Panc1 (cell line): Measurements from ENCODE around the gene CHST15. TPM values are rescaled to one million over a fixed set of nuclear protein-coding genes. Genes with fewer than 3 reads are reported as not detected.

Source experiments
- ATAC-seq: fragments of 200-7000 bp; cut with Tn5 transposase; 2 replicates; pipeline ENCODE4 v1.9.1; 2020; ENCODE audit warnings: mild to moderate bottlenecking, moderate library complexity
- BruUV-seq: library from RNA; stranded (reverse); fragments of 400-500 nt; replicated peaks from 2 replicates; lab custom pipeline; 2021; lab: Mats Ljungman, UMichigan
- CTCF ChIA-PET: fragments of 300-600 bp; sonication (Branson Sonifier 250); formaldehyde crosslinking; loops from one replicate; lab custom pipeline; 2022; ENCODE audit warnings: antibody characterized with exemption; lab: Charles Lee
- POLR2A ChIA-PET: fragments of 300-600 bp; sonication (Branson Sonifier 250); formaldehyde crosslinking; loops from one replicate; lab custom pipeline; 2022; ENCODE audit warnings: antibody characterized with exemption; lab: Charles Lee
- DNase-seq: peaks from one replicate; pipeline ENCODE4 v3.0.0-alpha.2; 2010; ENCODE audit warnings: low read depth, low spot score
- H3K27ac ChIP-seq: 2 replicates; pipeline ENCODE4 v1.5.1; 2011; ENCODE audit warnings: mild to moderate bottlenecking, low read length, inconsistent platforms
- H3K27me3 ChIP-seq: fragments of 200-500 bp; sonication (Bioruptor generic); 2 replicates; pipeline ENCODE4 v1.6.0; 2014; ENCODE audit warnings: low read length, inconsistent platforms; ENCODE audit not compliant: control insufficient read depth, insufficient read depth
- H3K36me3 ChIP-seq: fragments of 200-500 bp; sonication (Bioruptor generic); 2 replicates; pipeline ENCODE4 v1.5.1; 2014; ENCODE audit warnings: inconsistent platforms, mild to moderate bottlenecking, low read length, moderate library complexity; ENCODE audit not compliant: control insufficient read depth, insufficient read depth
- H3K4me1 ChIP-seq: 2 replicates; pipeline ENCODE4 v1.5.1; 2011; ENCODE audit warnings: inconsistent platforms, mild to moderate bottlenecking, low read length, moderate library complexity; ENCODE audit not compliant: control insufficient read depth, insufficient read depth
- H3K4me3 ChIP-seq, 2 experiments: 2 replicates each; pipeline ENCODE4 v1.5.1; 2011 to 2012; ENCODE audit warnings: low read depth in 2 of 2, low read length in 2 of 2, mild to moderate bottlenecking in 2 of 2, inconsistent platforms in 1 of 2, moderate library complexity in 1 of 2
- H3K9me3 ChIP-seq: fragments of 200-500 bp; sonication (Bioruptor generic); 2 replicates; pipeline ENCODE4 v1.5.1; 2014; ENCODE audit warnings: low read depth, mild to moderate bottlenecking, inconsistent platforms, low read length, moderate library complexity; ENCODE audit not compliant: control insufficient read depth, insufficient read depth
- CTCF ChIP-seq: fragments of 450-650 bp; IDR thresholded peaks from 2 replicates; pipeline ENCODE4 v1.5.1; 2017; ENCODE audit warnings: mild to moderate bottlenecking
- POLR2AphosphoS5 ChIP-seq: IDR thresholded peaks from 2 replicates; pipeline ENCODE4 v1.6.1; 2012; ENCODE audit warnings: mild to moderate bottlenecking, low read depth, low read length, moderate library complexity
- REST ChIP-seq, 2 experiments: IDR thresholded peaks; 2 replicates each; pipeline ENCODE4 v1.6.1; 2011 to 2012; ENCODE audit warnings: low read depth in 2 of 2, control low read depth in 1 of 2, low read length in 1 of 2, mild to moderate bottlenecking in 1 of 2, moderate library complexity in 1 of 2; ENCODE audit not compliant: insufficient read depth in 1 of 2
- SIN3A ChIP-seq: IDR thresholded peaks from 2 replicates; pipeline ENCODE4 v1.6.1; 2012; ENCODE audit warnings: low read depth, mild to moderate bottlenecking, low read length, moderate library complexity, borderline replicate concordance; ENCODE audit not compliant: insufficient read depth
- TCF7L2 ChIP-seq: IDR thresholded peaks from 2 replicates; pipeline ENCODE4 v1.6.1; 2011; ENCODE audit warnings: mild to moderate bottlenecking, low read depth, low read length, inconsistent platforms
- in situ Hi-C: cut with HindIII; loops from 2 replicates; pipeline ENCODE4 v1.10.0; 2016; ENCODE audit warnings: low sequenced_read_pairs, low pct_unique_long_range_greater_than_20kb
- intact Hi-C: fragments of 100-400 bp; cut with micrococcal nuclease; formaldehyde crosslinking; loops from one replicate; pipeline ENCODE4 v1.10.0; 2022; ENCODE audit not compliant: unreplicated experiment
- total RNA-seq: library from RNA; stranded (reverse); gene quantifications from one replicate; pipeline ENCODE4 v1.2.1, GENCODE V29; 2021; ENCODE audit not compliant: unreplicated experiment

The CHST15 gene
- total RNA-seq, 1 experiment from 2014 or later = 33.2 TPM

GRCh38 chr10:124129471-124129870, 36.1 kb upstream of the CHST15 start:
- TF ChIP-seq CTCF = no peak
- TF ChIP-seq SIN3A = no peak
- no peak for TF ChIP-seq TCF7L2
- TF ChIP-seq POLR2AphosphoS5 = no peak
- no peak for TF ChIP-seq REST (IDR thresholded peaks at IDR 0.05; ENCODE audit: insufficient read depth in 1 of 2, low read depth in 2 of 2, low read length in 1 of 2)
- DNase-seq (no peak), ATAC-seq (no peak)
- no peak overlapping the region for H3K4me3 ChIP-seq
- H3K27me3 ChIP-seq = no peaks in the 10 kb centered on the region
- no peaks in the 10 kb centered on the region for H3K4me1 ChIP-seq
- no TSS peak for BruUV-seq
- no peaks in the 10 kb centered on the region for H3K9me3 ChIP-seq
- no peaks in the 10 kb centered on the region for H3K36me3 ChIP-seq
- in situ Hi-C loops = no loop called here
- CTCF ChIA-PET = no interaction called here
- POLR2A ChIA-PET = no interaction called here
- intact Hi-C loops = no loop called here
- H3K27ac ChIP-seq = no peak overlapping the region

- TF ChIP-seq CTCF (no peak), REST (IDR thresholded peaks at IDR 0.05; ENCODE audit: insufficient read depth in 1 of 2, low read depth in 2 of 2, low read length in 1 of 2) (no peak), SIN3A (no peak), POLR2AphosphoS5 (no peak), TCF7L2 (no peak)
- Histone ChIP-seq H3K27me3 (no peaks in the 10 kb centered on the region), H3K4me1 (no peaks in the 10 kb centered on the region), H3K4me3 (no peak overlapping the region), H3K9me3 (no peaks in the 10 kb centered on the region), H3K27ac (no peak overlapping the region), H3K36me3 (no peaks in the 10 kb centered on the region)
- POLR2A ChIA-PET = no interaction called here
- no TSS peak for BruUV-seq
- DNase-seq = no peak
- intact Hi-C loops (no loop called here), in situ Hi-C loops (no loop called here)
- CTCF ChIA-PET = no interaction called here
- ATAC-seq = no peak
These were observed 35.4 kb upstream of the CHST15 start for GRCh38 chr10:124128811-124129145.
